ENCODE data around the gene BMF. TPM values are rescaled to one million over a fixed set of nuclear protein-coding genes. Genes with fewer than 3 reads are reported as not detected.

The BMF gene
- total and polyA plus RNA-seq, 7 donors = 0.65 to 7.2 (median 3.4) TPM

- H3K4me1 ChIP-seq = no peaks in the 10 kb centered on the region
- H3K27me3 ChIP-seq (ENCODE audit: insufficient read depth in 3 of 3, low read length in 2 of 3) = no peaks in the 10 kb centered on the region
- ATAC-seq (no peak), DNase-seq (no peak)
- H3K9me3 ChIP-seq = no peaks in the 10 kb centered on the region
- 56 to 62% (median 61%) methylated on average over 9 of the region's 9 CpGs for WGBS, 3 donors
- H3K4me3 ChIP-seq = no peak overlapping the region
- H3K36me3 ChIP-seq (ENCODE audit: insufficient read depth in 1 of 2, low read depth in 1 of 2) = no peaks in the 10 kb centered on the region
- intact Hi-C loops (cut with DNase I) = no loop called here
- H3K27ac ChIP-seq = no peak overlapping the region
- no peak for TF ChIP-seq CTCF (IDR thresholded peaks at IDR 0.05)
Observed at GRCh38 chr15:40134885-40135284, 26.2 kb upstream of the BMF start.

GRCh38 chr15:40133544-40133943 lies 24.9 kb upstream of the BMF start:
- Histone ChIP-seq H3K36me3 (ENCODE audit: insufficient read depth in 1 of 2, low read depth in 1 of 2) (no peaks in the 10 kb centered on the region), H3K4me3 (no peak overlapping the region), H3K27ac (no peak overlapping the region), H3K4me1 (no peaks in the 10 kb centered on the region), H3K9me3 (no peaks in the 10 kb centered on the region), H3K27me3 (ENCODE audit: insufficient read depth in 3 of 3, low read length in 2 of 3) (no peaks in the 10 kb centered on the region)
- intact Hi-C loops (cut with DNase I) = no loop called here
- TF ChIP-seq CTCF (IDR thresholded peaks at IDR 0.05) = no peak
- no peak for DNase-seq
- ATAC-seq = no peak
- 87 to 92% (median 90%) methylated on average over 13 of the region's 13 CpGs for WGBS, 3 donors

DNA sequence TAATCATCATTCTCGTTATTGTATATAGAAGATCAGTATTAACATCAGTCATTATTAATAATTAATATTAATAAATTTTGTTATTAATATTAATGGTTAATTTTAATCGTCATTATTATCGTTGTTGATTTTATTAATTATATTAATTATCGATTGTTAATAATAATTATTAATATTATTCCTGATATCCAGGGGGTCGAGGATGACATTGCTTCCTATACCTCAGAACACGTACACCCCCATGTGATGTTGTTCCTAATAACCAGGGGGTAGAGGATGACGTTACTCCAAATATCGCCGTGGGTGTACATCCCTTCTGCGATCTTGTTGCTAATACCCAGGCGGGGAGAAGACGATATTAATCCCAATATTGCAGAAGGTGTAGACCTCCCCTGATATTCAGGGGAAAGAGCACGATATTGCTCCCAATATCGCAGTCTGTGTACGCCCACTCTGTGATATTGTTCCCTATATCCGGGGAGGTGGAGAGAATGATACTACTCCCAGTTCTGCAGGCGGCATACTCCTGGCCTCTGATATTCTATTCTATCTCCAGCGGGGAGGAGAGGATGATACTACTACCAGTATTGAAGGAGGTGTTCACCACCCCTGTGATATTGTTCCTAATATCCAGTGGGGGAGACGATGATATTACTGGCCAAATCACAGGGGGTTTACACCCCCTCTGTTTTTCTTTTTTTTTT lies 22.3 kb upstream of the BMF start:
- intact Hi-C loops (cut with DNase I) = no loop called here
- 83 to 89% (median 86%) methylated on average over 19 of the region's 19 CpGs for WGBS, 3 donors
- Histone ChIP-seq H3K4me1 (no peaks in the 10 kb centered on the region), H3K9me3 (no peaks in the 10 kb centered on the region), H3K27me3 (ENCODE audit: insufficient read depth in 3 of 3, low read length in 2 of 3) (peaks cover 0 to 2% (median 0%) of the 10 kb centered on the region in 3 donors), H3K4me3 (no peak overlapping the region), H3K36me3 (ENCODE audit: insufficient read depth in 1 of 2, low read depth in 1 of 2) (no peaks in the 10 kb centered on the region), H3K27ac (no peak overlapping the region)
- no peak for ATAC-seq
- TF ChIP-seq CTCF (IDR thresholded peaks at IDR 0.05) = no peak
- DNase-seq = no peak

GRCh38 chr15:40130118-40130517 lies 21.4 kb upstream of the BMF start:
- Histone ChIP-seq H3K4me3 (no peak overlapping the region), H3K27me3 (ENCODE audit: insufficient read depth in 3 of 3, low read length in 2 of 3) (peaks cover 0 to 2% (median 0%) of the 10 kb centered on the region in 3 donors), H3K27ac (no peak overlapping the region), H3K36me3 (ENCODE audit: insufficient read depth in 1 of 2, low read depth in 1 of 2) (no peaks in the 10 kb centered on the region), H3K9me3 (no peaks in the 10 kb centered on the region), H3K4me1 (no peaks in the 10 kb centered on the region)
- DNase-seq (no peak), ATAC-seq (no peak)
- 76 to 79% (median 78%) methylated on average over 5 of the region's 5 CpGs for WGBS, 3 donors
- intact Hi-C loops (cut with DNase I) = no loop called here
- no peak for TF ChIP-seq CTCF (IDR thresholded peaks at IDR 0.05)

Measured in psoas muscle (tissue), 8 donors.